GM21526 (cell line): Measurements from ENCODE around the gene NPHP4.
"Not testable (repeated sequence)": the region's sequence is repeated elsewhere in the genome, so short reads cannot be mapped to it uniquely, and the experiment has no call there.

Experiments
- ATAC-seq: cut with Tn5 transposase; IDR thresholded peaks from one replicate; pipeline ENCODE4 v1.9.1; 2021; ENCODE audit warnings: moderate library complexity; ENCODE audit not compliant: unreplicated experiment, low FRiP score

The NPHP4 gene

DNA sequence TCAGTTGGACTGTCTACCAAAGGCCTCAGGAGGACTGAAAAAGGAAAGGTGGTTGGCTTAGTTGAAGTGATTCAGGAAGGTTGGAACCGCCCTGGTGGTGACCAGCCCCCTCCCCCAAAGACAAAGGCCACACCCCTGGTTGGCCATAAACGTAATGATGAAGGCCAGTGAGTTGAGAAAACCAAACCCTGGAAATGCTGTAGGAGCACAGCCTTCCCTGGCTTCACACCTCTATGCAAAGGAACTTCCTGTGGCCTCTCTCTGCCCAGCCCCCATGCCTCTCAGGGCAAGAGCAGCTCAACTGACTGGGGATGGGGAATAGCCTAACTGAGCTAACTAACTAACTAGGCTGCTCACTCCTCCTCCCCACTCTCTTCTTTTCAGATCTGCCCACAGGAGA lies 90.4 kb downstream of the NPHP4 start:
- ATAC-seq: no peak

DNA sequence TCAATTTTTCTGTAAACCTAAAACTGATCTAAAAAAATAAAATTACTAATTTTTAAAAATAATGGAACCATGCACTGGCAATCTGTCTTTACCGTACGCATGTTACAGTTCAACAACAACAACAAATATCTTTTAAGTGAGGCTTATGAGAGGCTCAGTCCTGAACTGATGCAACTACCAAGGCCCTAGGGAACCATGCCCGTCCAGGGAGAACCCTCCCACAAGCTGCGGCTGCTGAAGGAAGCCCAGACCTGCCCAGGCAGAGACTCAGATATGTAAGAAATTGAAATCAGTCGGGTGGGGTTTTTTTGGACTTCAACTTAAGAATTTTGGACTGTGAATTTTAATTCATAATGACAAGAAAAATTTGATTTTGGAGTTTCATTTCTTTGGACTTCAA lies 91.1 kb downstream of the NPHP4 start:
- no peak for ATAC-seq

DNA sequence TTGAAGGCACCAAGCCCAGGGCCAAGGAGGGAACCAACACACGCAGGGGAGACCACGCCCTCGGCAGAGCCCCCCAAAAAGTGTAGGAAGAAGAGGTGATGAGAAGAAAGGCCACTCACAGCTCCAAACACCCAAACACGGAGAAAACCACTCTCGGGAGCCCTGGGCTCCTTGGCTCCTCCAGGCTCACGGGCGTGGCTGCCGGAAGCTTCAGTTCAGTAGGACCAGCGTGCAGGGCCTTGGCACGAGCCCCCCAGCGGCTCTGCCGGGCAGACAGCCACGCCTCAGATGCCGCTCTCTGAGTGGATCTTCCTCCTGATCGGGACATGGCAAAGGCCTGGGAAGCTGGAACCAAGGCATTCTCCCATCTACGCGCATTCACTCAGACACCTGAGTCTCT lies 94.0 kb downstream of the NPHP4 start:
- no peak for ATAC-seq

DNA sequence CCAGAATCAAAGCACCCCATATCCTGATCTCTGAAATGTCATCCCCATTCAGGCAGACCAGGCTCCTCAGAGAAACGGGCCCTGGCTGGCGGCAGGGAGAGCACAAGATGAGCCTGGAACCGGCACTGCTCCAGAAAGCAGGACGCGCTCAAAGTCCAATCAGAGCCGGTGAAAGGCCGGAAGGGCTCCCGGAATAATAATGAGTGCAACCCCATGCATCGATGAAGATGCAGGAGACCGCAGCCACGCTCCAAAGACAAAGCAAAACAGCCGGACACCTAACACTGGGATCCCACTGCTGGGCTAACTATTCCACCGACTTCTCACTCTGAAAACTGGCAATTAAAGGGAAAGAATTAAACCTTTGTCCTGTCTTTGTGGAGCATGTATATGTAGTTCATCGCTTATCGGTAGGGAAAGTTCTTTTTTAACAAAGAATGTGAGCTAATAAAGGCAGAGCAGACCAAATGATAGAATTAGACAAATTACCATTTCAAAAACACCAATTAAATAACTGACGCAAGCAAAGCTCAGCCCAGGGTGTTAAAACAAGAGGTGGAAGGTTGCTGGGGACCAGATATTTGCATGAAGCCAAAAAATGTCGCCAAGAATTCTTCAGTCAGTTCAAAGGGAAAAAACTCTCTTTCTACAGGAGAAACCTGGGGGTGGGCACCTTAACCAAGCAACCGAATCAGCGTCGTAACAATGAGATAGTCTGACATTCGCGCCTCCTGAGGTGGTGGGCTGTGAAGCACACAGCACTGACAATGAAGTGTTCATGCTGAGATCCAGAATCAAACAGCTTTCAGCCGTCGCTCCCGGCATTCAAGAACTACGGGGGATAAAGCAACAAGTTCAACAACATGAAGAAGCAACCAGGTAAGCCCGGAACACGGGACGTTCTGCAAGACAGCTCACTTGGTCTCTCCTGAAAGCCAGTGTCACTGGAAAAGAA lies 95.2 kb downstream of the NPHP4 start:
- ATAC-seq: no peak

DNA sequence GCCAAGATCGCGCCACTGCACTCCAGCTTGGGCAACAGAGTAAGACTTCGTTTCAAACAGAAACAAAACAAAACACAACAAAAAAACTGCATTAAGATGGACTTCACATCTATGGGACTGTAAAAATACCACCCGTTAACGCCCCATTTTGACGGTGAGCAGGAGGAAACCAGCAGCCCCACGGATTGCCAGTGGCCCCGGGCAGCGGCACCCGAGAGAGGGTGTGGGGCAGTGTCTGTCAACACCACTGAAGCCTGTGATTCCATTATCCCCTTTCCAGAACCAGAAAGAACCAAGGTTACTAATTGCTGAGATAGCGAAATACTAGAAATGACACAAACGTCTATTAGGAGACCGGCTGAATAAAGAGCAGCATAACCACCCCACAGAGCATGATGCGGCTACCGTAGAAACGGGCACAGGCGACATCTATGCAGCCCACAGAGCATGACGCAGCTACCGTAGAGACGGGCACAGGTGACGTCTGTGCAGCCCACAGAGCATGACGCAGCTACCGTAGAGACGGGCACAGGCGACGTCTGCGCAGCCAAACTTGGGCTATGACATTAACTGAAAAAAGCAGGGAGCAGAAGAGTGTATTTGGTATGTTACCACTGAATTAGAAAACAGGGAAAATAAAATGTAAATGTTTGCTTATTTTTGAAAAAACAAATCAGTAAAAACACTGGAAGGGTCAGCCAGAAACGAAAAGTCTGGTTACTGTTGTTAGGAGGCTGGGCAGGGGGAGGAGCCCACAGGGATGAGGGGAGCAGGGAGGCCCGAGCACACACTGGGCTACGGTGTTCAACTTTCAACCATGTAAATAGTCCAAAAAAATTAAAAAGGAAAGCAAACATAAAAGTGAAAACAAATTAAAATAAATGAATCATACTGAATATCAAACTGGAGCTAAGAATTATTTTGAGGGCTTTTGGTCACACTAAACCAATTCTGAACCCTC lies 96.5 kb downstream of the NPHP4 start:
- no peak for ATAC-seq

DNA sequence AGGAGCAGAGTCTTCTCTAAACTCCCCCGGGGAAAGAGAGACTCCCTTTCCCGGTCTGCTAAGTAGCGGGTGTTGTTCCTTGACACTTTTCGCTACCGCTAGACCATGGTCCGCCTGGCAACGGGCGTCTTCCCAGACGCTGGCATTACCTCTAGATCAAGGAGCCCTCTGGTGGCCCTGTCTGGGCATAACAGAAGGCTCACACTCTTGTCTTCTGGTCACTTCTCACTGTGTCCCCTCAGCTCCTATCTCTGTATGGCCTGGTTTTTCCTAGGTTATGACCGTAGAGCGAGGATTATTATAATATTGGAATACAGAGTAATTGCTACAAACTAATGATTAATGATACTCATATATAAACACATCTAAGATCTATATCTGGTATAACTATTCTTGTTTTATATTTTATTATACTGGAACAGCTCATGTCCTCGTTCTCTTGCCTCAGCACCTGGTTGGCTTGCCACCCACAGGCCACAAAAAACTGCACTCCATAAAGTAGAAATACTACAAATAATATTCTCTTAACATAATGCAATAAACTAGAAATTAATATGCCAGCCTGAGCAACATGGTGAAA lies 98.4 kb downstream of the NPHP4 start:
- not testable (repeated sequence) for ATAC-seq

DNA sequence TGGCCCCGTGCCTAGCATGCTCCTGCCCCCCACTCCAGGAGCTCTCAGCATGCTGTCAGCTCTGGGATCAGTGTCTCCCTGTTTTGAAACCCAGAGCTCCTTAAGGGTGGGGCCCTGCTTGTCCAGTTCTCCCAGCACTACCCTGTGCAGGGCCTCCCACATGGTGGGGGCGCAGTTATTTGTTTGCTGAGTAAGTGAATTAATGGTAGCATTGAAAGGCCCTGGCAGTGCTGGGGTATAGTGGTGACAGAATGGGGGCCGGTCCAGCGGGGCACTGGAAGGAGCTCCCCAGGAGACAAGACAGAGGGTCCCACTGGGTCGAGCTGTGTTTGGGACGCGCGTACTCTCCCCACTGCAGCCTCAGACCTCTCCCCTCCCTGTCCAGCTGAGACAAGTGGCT lies 99.9 kb downstream of the NPHP4 start:
- ATAC-seq: no peak

DNA sequence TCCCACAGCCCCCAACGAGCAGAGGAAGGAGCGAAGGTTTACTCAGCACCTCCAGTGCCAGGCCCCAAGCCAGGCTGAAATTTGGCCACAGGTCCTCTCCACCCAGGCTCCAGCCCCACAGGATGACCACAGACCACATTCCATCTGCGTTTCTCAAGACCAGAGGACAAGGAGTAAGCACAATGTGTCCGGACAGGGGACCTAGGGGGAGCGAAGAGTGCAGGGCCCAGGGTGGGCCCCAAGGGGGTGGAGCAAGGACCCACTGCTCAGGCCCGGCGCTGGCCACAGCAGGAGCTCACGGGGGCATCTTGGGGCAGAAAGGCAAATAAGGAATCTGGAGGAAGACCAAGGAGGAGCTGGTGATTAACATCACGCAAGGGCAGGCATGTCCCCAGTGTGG lies 100.5 kb downstream of the NPHP4 start:
- no peak for ATAC-seq

DNA sequence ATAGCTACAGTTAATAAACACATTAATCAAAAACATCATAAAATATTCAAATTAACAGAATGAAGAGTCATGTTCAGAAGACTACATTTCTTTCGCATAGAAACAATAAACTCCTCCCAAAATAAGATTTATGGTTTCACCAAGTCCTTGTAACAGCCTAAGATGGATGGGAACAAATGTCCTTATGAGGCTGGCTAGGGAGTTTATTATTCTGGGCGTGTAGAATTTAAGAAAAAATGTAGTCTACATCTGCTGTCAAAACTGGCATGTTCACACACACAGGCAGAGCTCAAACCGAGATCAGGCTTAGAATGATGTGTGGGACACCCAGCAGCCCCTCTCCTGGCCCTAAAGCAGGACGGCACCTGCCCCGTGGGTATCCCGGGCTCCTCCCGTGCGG lies 101.1 kb downstream of the NPHP4 start:
- no peak for ATAC-seq

DNA sequence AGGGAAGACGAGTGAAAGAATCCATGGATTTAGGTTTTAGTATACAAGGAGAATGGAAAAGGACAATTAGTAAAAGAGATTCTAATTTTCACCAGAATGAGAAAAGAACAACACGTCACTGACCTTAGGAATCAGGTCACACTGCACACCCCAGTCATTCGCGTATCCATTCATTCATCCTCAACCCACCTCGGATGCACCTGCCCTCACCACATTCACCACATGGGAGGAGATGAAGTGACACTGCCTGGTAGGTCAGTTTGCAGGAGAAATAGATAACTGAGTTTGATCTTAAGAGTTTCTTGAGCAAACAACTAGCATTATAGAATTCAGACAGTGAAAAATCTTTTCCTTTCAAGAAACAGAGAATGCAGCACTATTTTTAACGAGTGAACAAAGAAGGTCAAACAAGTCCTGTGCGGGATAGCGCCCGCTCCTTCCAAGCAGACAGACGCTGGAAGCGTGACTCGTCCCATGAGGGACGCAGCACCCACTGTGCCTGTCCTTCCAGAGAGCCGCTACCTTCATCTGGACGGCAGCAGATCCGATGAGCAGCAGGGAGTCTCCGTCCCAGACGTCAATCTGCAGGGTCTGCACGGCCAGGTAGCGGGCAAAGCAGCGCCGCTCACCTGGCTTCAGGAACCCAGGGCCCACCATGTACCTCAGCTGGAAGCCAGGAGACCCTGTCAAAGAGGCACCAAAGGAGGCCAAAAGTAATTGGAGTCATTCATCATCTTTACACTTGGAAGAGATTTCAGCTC lies 101.7 kb downstream of the NPHP4 start:
- ATAC-seq: no peak

DNA sequence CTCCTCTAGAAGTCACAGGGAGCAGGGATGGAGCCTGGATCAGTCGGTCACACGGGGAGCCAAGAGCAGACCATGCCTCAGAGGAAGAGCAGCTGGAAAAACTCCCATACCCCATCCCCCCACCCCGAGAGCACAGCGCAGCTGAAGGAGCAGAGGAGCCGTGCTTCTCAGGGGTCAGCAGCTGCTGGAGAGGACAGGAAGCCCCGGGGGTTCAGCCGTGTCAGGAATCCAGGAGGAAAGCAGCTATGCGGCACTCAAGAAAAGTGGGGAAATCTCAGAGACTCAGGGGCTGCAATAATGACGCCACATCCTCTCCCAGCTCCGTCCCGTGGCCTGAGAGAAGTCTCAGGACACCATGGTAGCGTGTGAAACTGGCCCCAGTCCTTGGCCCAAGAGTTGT lies 102.3 kb downstream of the NPHP4 start:
- ATAC-seq: no peak

DNA sequence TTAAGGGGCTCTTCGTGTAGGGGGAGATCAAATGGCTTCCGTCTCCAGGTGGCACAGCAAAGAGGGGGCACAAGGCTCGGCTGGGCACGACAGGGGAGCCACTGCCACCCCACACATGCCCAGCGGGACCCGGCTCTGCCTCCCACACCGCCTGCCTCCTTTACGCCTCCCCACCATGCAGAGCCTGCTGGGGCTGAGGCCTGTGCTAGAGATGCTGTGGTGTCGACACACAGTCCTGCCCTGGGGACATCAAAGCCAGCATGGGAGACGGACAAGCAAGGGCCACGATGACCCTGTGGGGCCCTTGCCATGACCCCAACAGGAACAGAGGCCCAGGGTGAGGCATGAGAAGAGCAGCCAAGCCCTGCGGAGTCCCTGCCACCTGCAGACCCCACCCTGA lies 102.8 kb downstream of the NPHP4 start:
- ATAC-seq: no peak

DNA sequence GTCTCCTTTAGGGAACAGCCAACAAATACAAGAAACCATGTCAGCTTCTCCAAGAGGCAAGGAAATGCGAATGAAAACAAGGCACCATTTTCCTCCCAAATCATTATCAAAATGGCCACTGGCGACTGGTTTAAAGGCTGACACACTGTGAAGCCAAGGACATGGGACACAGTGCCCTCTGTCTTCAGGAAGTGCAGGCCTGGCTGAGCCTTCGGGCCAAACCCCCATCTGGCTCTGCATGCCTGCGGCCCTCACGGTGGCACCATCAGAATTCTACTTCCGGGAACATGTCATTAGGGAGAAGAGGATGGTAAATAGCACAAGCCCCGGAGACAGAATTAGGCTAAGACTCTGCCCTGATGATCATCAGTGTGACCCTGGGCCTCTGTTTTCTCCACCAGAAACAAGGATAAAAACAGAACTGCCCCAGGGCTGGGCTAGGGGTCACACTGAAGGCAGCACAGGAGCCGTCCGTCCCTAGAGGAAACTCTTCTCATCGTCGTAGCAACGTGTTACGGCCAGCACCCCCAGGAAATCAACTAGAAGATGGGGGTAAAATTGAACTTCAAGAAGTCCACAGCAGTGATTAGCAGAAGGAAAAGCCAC lies 103.5 kb downstream of the NPHP4 start:
- ATAC-seq: no peak

DNA sequence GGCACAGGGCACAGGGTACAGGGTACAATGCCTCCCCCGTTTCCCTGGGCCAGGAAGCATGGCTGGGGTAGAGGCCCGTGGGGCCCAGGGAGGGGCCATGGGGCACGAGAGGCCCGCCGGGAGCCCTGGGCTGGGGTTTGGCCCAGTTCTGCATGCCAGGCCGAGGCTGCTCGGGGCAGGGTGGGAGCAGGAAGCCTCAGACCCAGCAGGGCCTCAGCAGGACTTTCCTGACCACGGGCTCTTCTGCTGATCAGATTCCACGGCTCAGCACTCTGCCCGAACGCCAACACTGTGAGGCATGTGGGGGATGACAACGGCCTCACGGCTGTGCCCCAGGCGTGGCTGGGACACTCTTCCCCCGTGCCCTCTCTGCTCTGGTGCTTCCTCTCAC lies 104.3 kb downstream of the NPHP4 start:
- no peak for ATAC-seq

DNA sequence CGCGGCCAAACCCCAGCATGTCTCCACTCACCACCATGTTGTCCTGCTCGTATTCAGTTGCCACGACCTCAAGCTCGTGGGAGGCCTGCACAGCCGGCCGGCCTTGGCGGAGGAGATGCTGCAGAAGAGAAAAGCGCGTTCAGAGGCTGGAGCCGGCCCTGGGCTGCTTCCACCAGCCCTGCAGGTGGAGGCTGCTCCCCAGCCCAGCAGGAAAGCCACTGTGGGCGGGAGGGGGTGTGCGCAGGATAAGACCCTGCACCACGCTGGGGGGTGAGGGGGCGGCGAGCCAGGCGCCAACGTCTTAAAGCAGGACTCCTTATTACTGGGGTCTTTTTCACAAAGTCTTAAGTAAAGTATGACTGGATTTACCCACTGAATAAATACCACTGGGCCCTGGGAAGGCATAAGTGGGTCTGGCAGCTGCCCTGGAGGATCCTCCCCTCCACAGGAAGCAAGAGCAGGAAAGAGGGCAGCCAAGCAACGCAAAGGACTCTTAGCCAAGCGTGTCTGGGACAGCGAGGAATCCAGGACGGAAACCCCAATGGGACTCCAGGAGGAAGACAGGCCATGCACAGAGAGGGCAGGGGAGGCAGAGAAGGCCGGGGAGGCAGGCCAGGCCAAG lies 104.8 kb downstream of the NPHP4 start:
- no peak for ATAC-seq

DNA sequence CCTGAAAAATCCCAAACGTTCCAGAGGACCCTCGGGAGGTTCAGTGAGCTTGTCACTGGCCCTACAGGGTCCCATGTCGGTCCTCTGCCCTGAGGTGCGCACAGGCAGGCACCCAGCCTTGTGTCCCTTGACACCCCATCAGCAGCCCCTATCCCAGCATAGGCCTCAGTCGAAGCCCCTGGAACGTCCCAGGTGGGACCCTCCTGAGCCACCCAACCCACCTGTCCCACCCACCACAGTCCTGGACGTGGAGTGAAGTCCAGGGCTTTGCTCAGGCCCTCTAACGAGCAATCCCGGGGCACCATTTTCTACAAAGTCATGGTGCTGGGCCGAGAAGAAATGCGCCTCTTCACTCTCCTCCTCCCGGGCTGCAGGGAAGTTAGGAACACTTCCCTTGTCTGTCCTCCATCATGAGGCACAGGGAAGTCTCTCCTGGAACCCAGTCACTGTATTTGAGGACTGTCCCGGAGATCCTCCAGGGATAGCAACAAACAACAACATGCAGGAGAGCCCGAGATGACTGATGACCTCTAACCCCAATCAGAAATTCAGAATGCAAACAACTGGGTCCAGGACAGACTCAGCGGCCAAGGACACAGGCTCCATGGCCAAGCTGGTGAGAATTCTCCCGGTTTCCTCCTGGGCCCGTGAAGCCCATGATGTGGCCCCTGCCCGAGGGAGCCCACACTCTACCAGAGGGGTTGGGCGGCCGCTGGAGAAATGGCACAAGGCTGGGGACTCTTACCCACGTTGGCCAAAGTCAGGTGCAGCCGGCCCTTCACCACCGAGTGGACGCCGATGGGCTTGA lies 105.5 kb downstream of the NPHP4 start:
- no peak for ATAC-seq

DNA sequence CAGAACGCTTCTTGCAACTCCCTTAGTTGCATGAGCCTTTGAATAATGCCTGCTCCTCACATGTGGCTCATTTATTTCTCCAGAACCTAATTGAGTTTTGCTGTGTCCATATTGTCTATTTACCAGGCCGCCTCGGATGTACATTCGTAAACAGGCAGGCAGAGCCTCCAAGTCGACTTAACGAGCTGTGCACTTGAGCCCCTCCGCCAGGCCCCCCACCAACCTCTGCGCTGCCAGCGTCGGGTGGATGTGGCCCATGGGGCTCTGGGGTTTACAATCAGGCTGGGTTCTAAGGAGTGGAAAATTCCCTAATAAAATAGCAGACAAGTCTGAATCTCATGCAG lies 106.1 kb downstream of the NPHP4 start:
- ATAC-seq: no peak

DNA sequence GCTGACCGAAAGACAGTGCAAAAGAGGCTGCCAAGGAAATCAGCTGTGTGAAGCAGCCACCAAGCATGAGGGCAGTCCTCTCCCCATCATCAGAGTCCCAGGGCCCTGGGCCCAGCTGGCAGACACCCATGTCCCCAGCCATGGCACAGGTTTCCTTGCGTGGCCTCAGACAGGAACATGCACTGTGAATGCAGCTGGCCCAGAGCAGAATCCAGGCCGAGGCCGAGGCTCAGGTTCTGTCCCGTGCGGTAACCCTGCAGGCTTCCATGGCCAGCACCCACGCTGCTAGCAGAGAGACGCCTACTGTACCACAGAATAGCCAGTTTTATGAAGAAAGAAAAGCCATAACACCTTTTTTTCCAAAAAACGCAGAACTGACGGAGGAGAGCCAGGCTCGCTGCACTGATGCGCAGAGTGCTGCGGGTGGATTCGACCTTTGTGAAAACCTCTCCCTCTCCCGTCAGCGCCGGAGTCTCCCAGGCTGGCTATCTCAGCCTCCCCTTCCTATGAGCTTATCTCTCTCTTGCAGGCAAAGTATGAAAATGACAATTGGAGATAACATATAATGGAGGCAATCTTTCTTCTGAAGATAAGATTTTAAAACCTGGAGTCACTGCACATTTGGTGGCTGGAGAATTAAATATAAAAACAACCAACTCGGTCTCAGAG lies 106.6 kb downstream of the NPHP4 start:
- no peak for ATAC-seq
